Lower leg skin (tissue), 4 donors: ENCODE measurements around the gene PCDH11Y. TPM values are rescaled to one million over a fixed set of nuclear protein-coding genes. Genes with fewer than 3 reads are reported as not detected.
"Not testable (repeated sequence)": the region's sequence is repeated elsewhere in the genome, so short reads cannot be mapped to it uniquely, and the experiment has no call there.

Experiments used
- DNase-seq, 2 donors: peaks; one replicate each; pipeline ENCODE4 v3.0.0-alpha.2; 2019; ENCODE audit warnings: low spot score in 2 of 2
- H3K4me3 ChIP-seq: fragments of 200-600 bp; sonication (generic); 2 replicates; pipeline ENCODE4 v1.5.1; 2017; ENCODE audit warnings: mild to moderate bottlenecking, low read depth; ENCODE audit not compliant: poor library complexity, severe bottlenecking
- WGBS, 2 donors: methylation state at CpG; one replicate each; pipeline ENCODE4 v1.1.5; 2018; 5-methylcytosine and 5-hydroxymethylcytosine counted together
- intact Hi-C: fragments of 100-400 bp; cut with DNase I; formaldehyde crosslinking; loops from one replicate; pipeline ENCODE4 v1.15.0; 2023; ENCODE audit warnings: low total_unique reads
- total RNA-seq, 4 donors: library from RNA; depleted of rRNA; stranded (reverse); fragments of >200 nt; gene quantifications; one replicate each; pipeline ENCODE4 v1.1.0, GENCODE V29; 2016

Gene PCDH11Y
- total RNA-seq, 4 donors from 2014 or later = 0.29 TPM; not detected in 2

GRCh38 chrY:5709788-5710381 is 709.8 kb downstream of the PCDH11Y start:
- intact Hi-C loops, H3K4me3 ChIP-seq, DNase-seq: not testable (repeated sequence)
- WGBS, 2 donors = 80% methylated on average over 1 of the region's 1 CpG; no CpG with 5 or more reads in 1 of the 2 donors

GRCh38 chrY:5761403-5761802 is 761.3 kb downstream of the PCDH11Y start:
- WGBS, 2 donors = no CpG with 5 or more reads among the region's 3 CpGs
- H3K4me3 ChIP-seq, DNase-seq, intact Hi-C loops: not testable (repeated sequence)

DNA sequence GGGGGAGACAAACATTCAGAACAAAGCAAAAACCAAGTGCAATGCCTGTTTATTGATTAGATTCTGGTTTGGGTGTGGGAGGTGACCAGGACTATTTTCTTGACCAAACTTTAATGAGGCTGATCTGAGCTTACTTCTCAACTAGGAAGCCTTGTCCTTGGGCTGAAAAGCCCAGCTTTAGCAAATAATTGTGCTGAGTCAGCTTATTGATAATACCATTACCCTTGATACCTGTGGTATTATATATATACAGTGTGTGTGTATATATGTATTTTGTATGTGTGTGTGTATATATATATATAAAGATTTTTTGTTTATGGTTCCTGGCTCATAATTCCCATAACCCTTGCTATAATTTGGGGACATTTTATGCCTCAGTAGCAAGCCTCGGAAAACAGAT is 776.4 kb downstream of the PCDH11Y start:
- intact Hi-C loops, DNase-seq, H3K4me3 ChIP-seq: not testable (repeated sequence)
- WGBS, 2 donors = 78% methylated on average over 1 of the region's 1 CpG; no CpG with 5 or more reads in 1 of the 2 donors
